ENCODE data around the gene C4orf54.

C4orf54 gene

DNA sequence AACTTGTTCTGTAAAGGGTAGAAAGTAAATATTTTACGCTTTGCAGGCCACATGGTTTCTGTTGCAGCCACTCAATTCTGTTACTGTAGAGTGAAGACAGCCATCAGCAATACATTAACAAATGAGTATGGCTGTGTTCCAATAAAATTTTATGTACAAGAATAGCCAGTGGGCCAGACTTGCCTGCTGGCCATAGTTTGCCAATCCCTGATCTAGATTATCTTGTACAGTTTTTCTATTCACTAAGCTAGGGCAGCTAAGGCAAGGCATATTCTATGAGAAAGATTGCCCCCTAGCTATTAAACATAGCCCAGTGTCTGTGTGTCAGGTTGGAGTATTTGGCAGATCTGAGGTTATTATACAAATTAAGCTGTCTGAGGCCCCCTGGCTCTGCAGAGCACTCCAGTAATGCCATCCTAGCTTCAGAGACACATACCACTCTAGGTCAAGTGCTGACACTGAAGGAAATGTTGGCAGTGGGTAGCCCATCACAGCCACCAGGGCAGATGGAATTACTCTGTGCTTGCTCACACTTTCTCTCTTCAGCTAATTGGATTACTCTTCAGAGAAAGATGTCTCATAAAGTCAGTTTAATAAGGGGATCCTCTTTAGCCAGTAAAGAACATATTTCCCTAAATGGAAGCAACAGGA lies 42.3 kb downstream of the C4orf54 start:
- DNase-seq: no peak

- no peak for DNase-seq
Measured at GRCh38 chr4:99614491-99614890, 43.1 kb downstream of the C4orf54 start.

- DNase-seq: no peak
Measured at GRCh38 chr4:99612704-99613103, 44.9 kb downstream of the C4orf54 start.

GRCh38 chr4:99612281-99612680 lies 45.3 kb downstream of the C4orf54 start:
- no peak for DNase-seq

DNA sequence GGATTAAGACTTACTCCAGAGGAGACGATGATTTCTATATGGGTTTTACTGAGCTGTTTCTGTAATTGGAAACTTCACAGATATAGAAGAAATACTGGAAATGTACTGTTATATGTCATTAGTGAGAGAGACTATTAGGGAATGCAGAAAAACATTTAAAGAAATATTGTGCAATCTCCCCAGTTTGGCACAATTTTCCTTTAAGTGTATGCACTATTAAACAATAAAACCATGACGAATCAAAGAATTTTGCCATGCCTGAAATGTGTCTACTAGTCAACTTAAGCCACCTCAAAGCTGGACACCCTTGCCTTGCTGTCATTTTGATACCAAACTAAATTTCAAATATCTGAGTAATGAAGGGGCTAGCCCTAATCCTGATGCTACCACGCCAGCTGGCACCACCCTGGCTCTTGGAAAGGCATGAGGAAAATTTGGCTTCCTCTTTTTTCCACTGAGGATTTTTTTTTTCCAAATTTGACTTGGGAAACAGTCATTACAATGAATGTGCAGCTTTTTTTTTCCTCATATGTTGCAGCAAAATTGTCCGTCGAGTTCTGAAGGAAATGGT lies 46.9 kb downstream of the C4orf54 start:
- no peak for DNase-seq

GRCh38 chr4:99608417-99608816 lies 49.2 kb downstream of the C4orf54 start:
- DNase-seq: no peak

All from CD4-positive, alpha-beta T cell treated with Interleukin-4 for 4 hours (primary cell).